Measurements from ENCODE around the gene DUSP8. TPM values are rescaled to one million over a fixed set of nuclear protein-coding genes. Genes with fewer than 3 reads are reported as not detected.
"Not testable (repeated sequence)": the region's sequence is repeated elsewhere in the genome, so short reads cannot be mapped to it uniquely, and the experiment has no call there.

The DUSP8 gene
- total RNA-seq, 4 donors from 2014 or later, result 13.3 to 31.8 (median 19.8) TPM

GRCh38 chr11:1514336-1515061 is 57.6 kb downstream of the DUSP8 start:
- whole genome bisulfite sequencing, 2 donors (ENCODE audit: low coverage in 1 of 2), result 84% methylated on average over 31 of the region's 31 CpGs; no CpG with 5 or more reads in 1 of the 2 donors
- no peak overlapping the region for H3K4me3 ChIP-seq
- H3K27ac ChIP-seq, result no peak overlapping the region
- in situ Hi-C loops (cut with MboI; ENCODE audit: low pct_ligation_motif_present in 1 of 4, low pct_unique_long_range_greater_than_20kb in 1 of 4, low sequenced_read_pairs in 3 of 4) (loop anchor here in 3 of 4 donors (25.0 kb wide), 3 partner anchors 227 to 627 kb away; partner anchors contain the start of gene MUC5B (in 2 of the 3)), intact Hi-C loops (cut with DNase I; ENCODE audit: low total_unique reads) (loop anchor here (5.0 to 10.0 kb wide), 3 partner anchors 62 to 312 kb away; partner anchors contain the start of gene TOLLIP)
- TF ChIP-seq CTCF (IDR thresholded peaks at IDR 0.05) (no peak), EP300 (IDR thresholded peaks at IDR 0.05; ENCODE audit: low read depth) (no peak), POLR2AphosphoS5 (IDR thresholded peaks at IDR 0.05) (no peak), POLR2A (IDR thresholded peaks at IDR 0.05) (no peak)
- DNase-seq, result no peak
- peaks cover 9 to 36% (median 15%) of the 10 kb centered on the region in 4 donors for H3K4me1 ChIP-seq
- H3K36me3 ChIP-seq, result no peaks in the 10 kb centered on the region
- no peaks in the 10 kb centered on the region for H3K27me3 ChIP-seq
- H3K9me3 ChIP-seq, result no peaks in the 10 kb centered on the region

- in situ Hi-C loops (cut with MboI; ENCODE audit: low pct_ligation_motif_present in 1 of 4, low pct_unique_long_range_greater_than_20kb in 1 of 4, low sequenced_read_pairs in 3 of 4) (loop anchor here in 3 of 4 donors (25.0 kb wide), 3 partner anchors 226 to 626 kb away; partner anchors contain the start of gene MUC5B (in 2 of the 3)), intact Hi-C loops (cut with DNase I; ENCODE audit: low total_unique reads) (loop anchor here (10.0 kb wide), 1 partner anchor 209 kb away; the partner anchor contains the start of gene TOLLIP)
- no peak for DNase-seq
- H3K36me3 ChIP-seq, result no peaks in the 10 kb centered on the region
- no peaks in the 10 kb centered on the region for H3K9me3 ChIP-seq
- no peaks in the 10 kb centered on the region for H3K27me3 ChIP-seq
- TF ChIP-seq EP300 (IDR thresholded peaks at IDR 0.05; ENCODE audit: low read depth) (no peak), CTCF (IDR thresholded peaks at IDR 0.05) (no peak), POLR2A (IDR thresholded peaks at IDR 0.05) (no peak), POLR2AphosphoS5 (IDR thresholded peaks at IDR 0.05) (no peak)
- H3K27ac ChIP-seq, result no peak overlapping the region
- 71 to 88% methylated on average over 5 to 23 of the region's 23 CpGs for WGBS, 2 donors (ENCODE audit: low coverage in 1 of 2)
- H3K4me1 ChIP-seq, result peaks cover 9 to 42% (median 16%) of the 10 kb centered on the region in 4 donors
- H3K4me3 ChIP-seq, result no peak overlapping the region
Observed at GRCh38 chr11:1513326-1514296, 58.5 kb downstream of the DUSP8 start.

GRCh38 chr11:1512531-1513258 is 59.4 kb downstream of the DUSP8 start:
- H3K4me1 ChIP-seq, result peaks cover 10 to 49% (median 18%) of the 10 kb centered on the region in 4 donors
- intact Hi-C loops (cut with DNase I; ENCODE audit: low total_unique reads), result loop anchor here (10.0 kb wide), 1 partner anchor 208 kb away; the partner anchor contains the start of gene TOLLIP
- H3K36me3 ChIP-seq, DNase-seq, H3K27ac ChIP-seq, H3K9me3 ChIP-seq, H3K27me3 ChIP-seq, H3K4me3 ChIP-seq: not testable (repeated sequence)
- 85 to 94% methylated on average over 3 to 6 of the region's 9 CpGs for WGBS, 2 donors (ENCODE audit: low coverage in 1 of 2)
- in situ Hi-C loops (cut with MboI; ENCODE audit: low pct_ligation_motif_present in 1 of 4, low pct_unique_long_range_greater_than_20kb in 1 of 4, low sequenced_read_pairs in 3 of 4), result loop anchor here in 3 of 4 donors (25.0 kb wide), 3 partner anchors 225 to 625 kb away; partner anchors contain the start of gene MUC5B (in 2 of the 3)

- TF ChIP-seq CTCF (IDR thresholded peaks at IDR 0.05) (no peak), POLR2AphosphoS5 (IDR thresholded peaks at IDR 0.05) (no peak), EP300 (IDR thresholded peaks at IDR 0.05; ENCODE audit: low read depth) (no peak), POLR2A (IDR thresholded peaks at IDR 0.05) (no peak)
- no peak for DNase-seq
- intact Hi-C loops (cut with DNase I; ENCODE audit: low total_unique reads), result loop anchor here (10.0 kb wide), 1 partner anchor 207 kb away; the partner anchor contains the start of gene TOLLIP
- Histone ChIP-seq H3K4me1 (peaks cover 13 to 56% (median 23%) of the 10 kb centered on the region in 4 donors), H3K9me3 (no peaks in the 10 kb centered on the region), H3K36me3 (no peaks in the 10 kb centered on the region), H3K27ac (no peak overlapping the region), H3K4me3 (no peak overlapping the region), H3K27me3 (no peaks in the 10 kb centered on the region)
- in situ Hi-C loops (cut with MboI; ENCODE audit: low pct_ligation_motif_present in 1 of 4, low pct_unique_long_range_greater_than_20kb in 1 of 4, low sequenced_read_pairs in 3 of 4), result loop anchor here in 3 of 4 donors (25.0 kb wide), 3 partner anchors 225 to 625 kb away; partner anchors contain the start of gene MUC5B (in 2 of the 3)
- WGBS, 2 donors (ENCODE audit: low coverage in 1 of 2), result 76% methylated on average over 12 of the region's 12 CpGs; no CpG with 5 or more reads in 1 of the 2 donors
Observed at GRCh38 chr11:1511937-1512496, 60.1 kb downstream of the DUSP8 start.
